ENCODE results near the gene ARMC12.

Gene ARMC12

DNA sequence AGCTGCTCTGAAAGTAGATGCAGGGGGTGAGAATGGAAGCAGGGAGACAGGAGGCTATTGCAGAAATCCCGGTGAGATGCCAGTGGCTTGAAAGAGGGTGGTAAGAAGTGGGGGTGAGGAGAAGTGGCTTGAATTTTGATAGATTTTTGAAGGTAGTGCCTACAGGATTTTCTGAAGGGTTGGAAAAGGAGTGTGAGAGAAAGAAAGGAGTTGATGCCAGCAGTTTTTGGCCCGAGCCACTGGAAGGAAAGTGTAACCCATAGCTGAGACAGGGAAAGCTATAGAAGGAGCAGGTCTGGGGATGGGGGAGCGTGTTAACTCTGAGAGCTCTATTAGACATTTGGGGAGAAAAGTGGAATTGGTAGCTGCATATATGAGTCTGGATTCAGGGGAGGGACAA, 9.7 kb downstream of the ARMC12 start:
- no peak overlapping the region for H3K27ac ChIP-seq
- POLR2A ChIA-PET (ENCODE audit: low non-redundant PET): no interaction called here
- CTCF ChIA-PET: interaction anchor here (0.6 to 1.0 kb wide), 2 partner anchors 10 to 675 kb away, joined by 3 read pairs; no protein-coding TSS in a partner anchor
- no peak for DNase-seq (ENCODE audit: low spot score)
- TF ChIP-seq, protein P1, sequence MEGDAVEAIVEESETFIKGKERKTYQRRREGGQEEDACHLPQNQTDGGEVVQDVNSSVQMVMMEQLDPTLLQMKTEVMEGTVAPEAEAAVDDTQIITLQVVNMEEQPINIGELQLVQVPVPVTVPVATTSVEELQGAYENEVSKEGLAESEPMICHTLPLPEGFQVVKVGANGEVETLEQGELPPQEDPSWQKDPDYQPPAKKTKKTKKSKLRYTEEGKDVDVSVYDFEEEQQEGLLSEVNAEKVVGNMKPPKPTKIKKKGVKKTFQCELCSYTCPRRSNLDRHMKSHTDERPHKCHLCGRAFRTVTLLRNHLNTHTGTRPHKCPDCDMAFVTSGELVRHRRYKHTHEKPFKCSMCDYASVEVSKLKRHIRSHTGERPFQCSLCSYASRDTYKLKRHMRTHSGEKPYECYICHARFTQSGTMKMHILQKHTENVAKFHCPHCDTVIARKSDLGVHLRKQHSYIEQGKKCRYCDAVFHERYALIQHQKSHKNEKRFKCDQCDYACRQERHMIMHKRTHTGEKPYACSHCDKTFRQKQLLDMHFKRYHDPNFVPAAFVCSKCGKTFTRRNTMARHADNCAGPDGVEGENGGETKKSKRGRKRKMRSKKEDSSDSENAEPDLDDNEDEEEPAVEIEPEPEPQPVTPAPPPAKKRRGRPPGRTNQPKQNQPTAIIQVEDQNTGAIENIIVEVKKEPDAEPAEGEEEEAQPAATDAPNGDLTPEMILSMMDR (conservative IDR thresholded peaks at IDR 0.05; ENCODE audit: low read depth): no peak

DNA sequence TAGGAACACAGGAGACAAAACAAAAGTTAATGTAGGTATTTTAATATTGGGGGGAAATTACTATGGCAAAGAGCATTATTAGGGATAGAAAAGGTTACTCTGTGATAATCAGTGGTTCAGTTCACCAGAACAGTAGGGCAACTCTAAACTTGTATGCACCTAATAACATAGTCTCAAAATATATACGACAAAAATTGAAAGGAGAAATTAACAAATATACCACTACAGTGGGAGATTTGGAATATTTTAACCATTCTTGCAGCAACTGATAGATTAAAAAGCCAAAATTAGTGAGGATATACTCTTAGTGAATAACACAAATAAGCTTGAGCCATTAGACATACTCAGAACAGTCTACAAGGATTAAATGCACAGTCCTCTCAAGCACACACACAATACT, 11.0 kb downstream of the ARMC12 start:
- no peak for DNase-seq (ENCODE audit: low spot score)
- POLR2A ChIA-PET (ENCODE audit: low non-redundant PET): no interaction called here
- TF ChIP-seq, protein P1 (conservative IDR thresholded peaks at IDR 0.05; ENCODE audit: low read depth): no peak
- CTCF ChIA-PET: no interaction called here
- H3K27ac ChIP-seq: no peak overlapping the region

DNA sequence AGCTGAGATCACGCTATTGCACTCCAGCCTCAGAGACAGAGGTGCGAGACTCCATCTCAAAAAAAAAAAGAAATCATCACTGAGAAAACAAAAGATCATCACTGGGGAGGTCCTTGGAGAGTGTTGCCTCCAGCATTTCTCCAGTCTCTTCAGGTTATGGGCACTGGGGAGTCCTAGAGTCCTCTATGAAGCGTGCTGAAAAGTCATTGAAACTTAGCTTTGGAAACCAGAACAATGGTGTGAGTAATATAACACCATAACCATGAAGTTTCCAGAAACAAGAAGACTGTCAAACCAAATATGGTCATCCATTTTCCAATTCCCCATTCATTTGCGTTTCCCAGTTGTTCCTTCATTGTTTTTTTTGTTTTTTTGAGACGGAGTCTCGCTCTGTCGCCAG, 13.7 kb downstream of the ARMC12 start:
- ChIA-PET POLR2A (ENCODE audit: low non-redundant PET) (no interaction called here), CTCF (interaction anchor here (0.6 to 1.2 kb wide), 2 partner anchors 14 to 126 kb away, joined by 3 to 5 read pairs; partner anchors contain the start of gene ARMC12)
- no peak for DNase-seq (ENCODE audit: low spot score)
- TF ChIP-seq, protein P1 (conservative IDR thresholded peaks at IDR 0.05; ENCODE audit: low read depth): no peak
- H3K27ac ChIP-seq: no peak overlapping the region

DNA sequence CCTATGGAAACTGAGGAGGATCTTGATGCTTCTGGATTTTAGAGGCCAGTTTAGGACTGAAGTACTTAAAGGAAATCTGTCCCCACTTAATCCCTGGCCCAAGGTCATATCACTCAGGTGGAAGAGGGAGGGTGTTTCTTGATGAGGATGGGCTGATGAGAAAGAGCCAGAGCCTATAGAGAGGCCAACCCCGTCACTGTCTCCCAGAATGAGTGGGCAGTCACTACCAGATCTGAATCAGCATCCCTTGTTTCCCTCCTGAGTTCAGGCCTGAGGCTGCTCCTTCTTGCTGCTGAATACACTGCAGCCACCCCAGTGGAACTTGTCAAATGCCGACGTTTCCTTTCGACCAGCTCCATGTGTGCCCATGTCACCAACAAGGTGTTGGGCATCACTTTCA, 14.8 kb downstream of the ARMC12 start:
- CTCF ChIA-PET: interaction anchor here (0.8 kb wide), 1 partner anchor 22 kb away, joined by 3 read pairs; no protein-coding TSS in a partner anchor
- POLR2A ChIA-PET (ENCODE audit: low non-redundant PET): no interaction called here
- DNase-seq (ENCODE audit: low spot score): no peak
- TF ChIP-seq, protein P1 (conservative IDR thresholded peaks at IDR 0.05; ENCODE audit: low read depth): no peak
- H3K27ac ChIP-seq: no peak overlapping the region

DNA sequence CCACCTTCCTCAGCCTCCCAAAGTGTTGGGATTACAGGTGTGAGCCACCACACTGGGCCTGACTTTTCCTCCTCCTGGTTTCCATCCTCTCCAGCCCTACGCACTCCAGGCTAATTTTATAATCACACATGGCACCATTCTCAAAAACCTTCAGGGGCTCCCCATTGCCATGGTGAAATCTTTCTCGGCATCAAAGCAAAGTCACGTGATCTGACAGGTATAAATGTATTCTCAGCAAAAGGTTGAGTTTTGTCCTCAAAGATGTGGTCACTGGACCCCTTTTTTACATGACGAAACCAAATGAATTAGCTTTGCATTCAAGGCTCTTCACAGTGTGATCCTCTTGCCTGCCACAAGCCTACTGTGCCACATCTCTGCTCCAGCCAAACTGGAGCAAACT, 15.5 kb downstream of the ARMC12 start:
- POLR2A ChIA-PET (ENCODE audit: low non-redundant PET): no interaction called here
- DNase-seq (ENCODE audit: low spot score): no peak
- CTCF ChIA-PET: interaction anchor here (0.7 kb wide), 1 partner anchor 233 kb away, joined by 4 read pairs; no protein-coding TSS in a partner anchor
- TF ChIP-seq, protein P1 (conservative IDR thresholded peaks at IDR 0.05; ENCODE audit: low read depth): no peak
- no peak overlapping the region for H3K27ac ChIP-seq

DNA sequence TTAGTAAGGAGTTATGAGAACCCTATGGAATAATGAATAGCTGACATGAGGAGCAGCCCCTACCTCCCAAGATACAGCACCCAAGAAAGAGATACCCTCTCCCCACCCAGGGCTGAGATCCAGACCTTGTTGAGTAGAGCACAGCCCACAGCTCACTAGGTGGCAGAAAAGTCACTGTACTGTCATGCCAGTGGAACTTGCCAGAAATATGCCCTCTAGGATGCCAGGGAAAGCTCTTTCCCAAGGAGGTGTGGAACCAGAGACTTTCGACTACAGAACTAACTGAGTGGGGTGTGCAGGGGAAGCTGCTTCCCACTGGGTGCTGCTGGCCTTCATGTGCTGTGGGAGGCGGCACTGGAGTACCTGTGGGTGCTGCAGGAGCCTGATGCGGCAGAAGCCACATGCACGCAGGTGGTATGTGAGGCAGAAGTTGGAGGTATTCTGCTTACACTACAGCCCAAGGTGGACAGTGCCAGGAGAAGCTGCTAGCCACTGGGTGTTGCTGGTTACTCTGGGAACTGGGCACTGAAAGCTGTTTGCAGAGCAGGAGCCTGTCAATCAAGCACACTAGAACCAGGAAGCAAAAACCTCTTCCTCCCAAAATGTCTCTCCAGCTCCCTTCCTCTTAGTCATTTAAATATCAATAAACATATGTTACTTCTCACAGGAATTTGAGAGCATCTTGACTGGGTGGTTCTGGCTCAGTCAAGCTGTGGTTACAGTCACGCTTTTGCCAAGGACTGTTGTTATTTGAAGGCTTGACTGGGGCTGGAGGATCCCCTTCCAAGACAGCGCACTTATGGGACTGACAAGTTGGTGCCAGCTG, 17.8 kb downstream of the ARMC12 start:
- ChIA-PET POLR2A (ENCODE audit: low non-redundant PET) (no interaction called here), CTCF (interaction anchor here (0.5 to 1.1 kb wide), 4 partner anchors 20 to 319 kb away, joined by 3 to 5 read pairs (median 4); partner anchors contain the start of gene SRPK1)
- TF ChIP-seq, protein P1 (conservative IDR thresholded peaks at IDR 0.05; ENCODE audit: low read depth): no peak
- no peak for DNase-seq (ENCODE audit: low spot score)
- no peak overlapping the region for H3K27ac ChIP-seq
